MM.1S (cell line): ENCODE data around the gene HRK.

Experiments
- DNase-seq: peaks from one replicate; pipeline ENCODE4 v3.0.0-alpha.2; 2015
- H2AFZ ChIP-seq: fragments of 300-600 bp; sonication (generic); 2 replicates; pipeline ENCODE4 v1.6.0; 2016; ENCODE audit warnings: antibody characterized with exemption, low read length
- H3F3A ChIP-seq: fragments of 300-600 bp; sonication (generic); 2 replicates; pipeline ENCODE4 v1.6.1; 2016; ENCODE audit warnings: mild to moderate bottlenecking, antibody characterized with exemption, low read length, moderate library complexity, mixed read lengths; ENCODE audit not compliant: insufficient read depth
- H3K27ac ChIP-seq: fragments of 300-600 bp; sonication (generic); 2 replicates; pipeline ENCODE4 v1.5.1; 2016; ENCODE audit warnings: mild to moderate bottlenecking, low read length
- H3K27me3 ChIP-seq: fragments of 300-600 bp; sonication (generic); replicated peaks from 2 replicates; pipeline ENCODE4 v1.6.0; 2016; ENCODE audit warnings: low read length; ENCODE audit not compliant: insufficient read depth
- H3K36me3 ChIP-seq: fragments of 300-600 bp; sonication (generic); replicated peaks from 2 replicates; pipeline ENCODE4 v1.6.1; 2016; ENCODE audit warnings: mild to moderate bottlenecking, low read length, mixed read lengths; ENCODE audit not compliant: insufficient read depth
- H3K4me1 ChIP-seq: fragments of 300-600 bp; sonication (generic); 2 replicates; pipeline ENCODE4 v1.6.1; 2016; ENCODE audit warnings: low read length, mixed read lengths
- H3K4me2 ChIP-seq: fragments of 300-600 bp; sonication (generic); 2 replicates; pipeline ENCODE4 v1.6.0; 2016; ENCODE audit warnings: low read depth, low read length
- H3K4me3 ChIP-seq: fragments of 300-600 bp; sonication (generic); 2 replicates; pipeline ENCODE4 v1.5.1; 2016; ENCODE audit warnings: low read length, mixed read lengths
- H3K79me2 ChIP-seq: fragments of 300-600 bp; sonication (generic); 2 replicates; pipeline ENCODE4 v1.6.1; 2016; ENCODE audit warnings: mixed run types, low read length, mixed read lengths
- H3K9ac ChIP-seq: fragments of 300-600 bp; sonication (generic); 2 replicates; pipeline ENCODE4 v1.6.1; 2016; ENCODE audit warnings: low read length, mixed read lengths
- H3K9me2 ChIP-seq: fragments of 300-600 bp; sonication (generic); replicated peaks from 2 replicates; pipeline ENCODE4 v1.6.1; 2016; ENCODE audit warnings: mild to moderate bottlenecking, low read length, mixed read lengths; ENCODE audit not compliant: insufficient read depth
- H3K9me3 ChIP-seq: fragments of 300-600 bp; sonication (generic); replicated peaks from 2 replicates; pipeline ENCODE4 v1.6.1; 2016; ENCODE audit warnings: mild to moderate bottlenecking, low read length, mixed read lengths; ENCODE audit not compliant: insufficient read depth
- H4K20me1 ChIP-seq: fragments of 300-600 bp; sonication (generic); 2 replicates; pipeline ENCODE4 v1.6.1; 2016; ENCODE audit warnings: mild to moderate bottlenecking, low read length, moderate library complexity, mixed read lengths; ENCODE audit not compliant: insufficient read depth
- CTCF ChIP-seq: fragments of 300-600 bp; sonication (generic); IDR thresholded peaks from 2 replicates; pipeline ENCODE4 v1.5.1; 2016; ENCODE audit warnings: antibody characterized with exemption, low read length, mixed read lengths
- EZH2 ChIP-seq: fragments of 300-600 bp; sonication (generic); optimal IDR thresholded peaks from 2 replicates; pipeline ENCODE3; 2017; ENCODE audit warnings: low read depth, mild to moderate bottlenecking, antibody characterized with exemption, low read length, mixed read lengths
- EZH2phosphoT487 ChIP-seq: fragments of 300-600 bp; sonication (generic); IDR thresholded peaks from 2 replicates; pipeline ENCODE4 v1.6.1; 2018; ENCODE audit warnings: antibody characterized with exemption, low read length

The HRK gene

GRCh38 chr12:116835484-116835883, 45.8 kb downstream of the HRK start:
- no peak for DNase-seq
- Histone ChIP-seq H3K27me3 (no peaks in the 10 kb centered on the region), H3K4me2 (no peak overlapping the region), H3K9ac (no peak overlapping the region), H3K79me2 (no peaks in the 10 kb centered on the region), H3K4me3 (no peak overlapping the region), H3K27ac (no peak overlapping the region), H3K4me1 (no peaks in the 10 kb centered on the region), H3K9me3 (no peaks in the 10 kb centered on the region), H3F3A (no peaks in the 10 kb centered on the region), H2AFZ (no peak overlapping the region), H3K9me2 (no peaks in the 10 kb centered on the region), H3K36me3 (no peaks in the 10 kb centered on the region), H4K20me1 (no peaks in the 10 kb centered on the region)
- TF ChIP-seq CTCF (no peak), EZH2phosphoT487 (no peak), EZH2 (no peak)

- Histone ChIP-seq H3K9me2 (no peaks in the 10 kb centered on the region), H3K4me1 (no peaks in the 10 kb centered on the region), H3K27me3 (no peaks in the 10 kb centered on the region), H4K20me1 (no peaks in the 10 kb centered on the region), H3K79me2 (no peaks in the 10 kb centered on the region), H3K27ac (no peak overlapping the region), H3K4me3 (no peak overlapping the region), H3K4me2 (no peak overlapping the region), H3K36me3 (no peaks in the 10 kb centered on the region), H3F3A (no peaks in the 10 kb centered on the region), H3K9ac (no peak overlapping the region), H2AFZ (no peak overlapping the region), H3K9me3 (no peaks in the 10 kb centered on the region)
- TF ChIP-seq CTCF = no peak
- TF ChIP-seq EZH2 = no peak
- TF ChIP-seq EZH2phosphoT487 = no peak
- DNase-seq = no peak
Measured at GRCh38 chr12:116833474-116833873, 47.8 kb downstream of the HRK start.

- no peaks in the 10 kb centered on the region for H3F3A ChIP-seq
- DNase-seq = no peak
- no peaks in the 10 kb centered on the region for H4K20me1 ChIP-seq
- no peak overlapping the region for H2AFZ ChIP-seq
- H3K79me2 ChIP-seq = no peaks in the 10 kb centered on the region
- H3K4me2 ChIP-seq = no peak overlapping the region
- H3K36me3 ChIP-seq = no peaks in the 10 kb centered on the region
- H3K27me3 ChIP-seq = no peaks in the 10 kb centered on the region
- H3K27ac ChIP-seq = no peak overlapping the region
- H3K4me1 ChIP-seq = no peaks in the 10 kb centered on the region
- TF ChIP-seq CTCF (no peak), EZH2 (no peak), EZH2phosphoT487 (no peak)
- H3K4me3 ChIP-seq = no peak overlapping the region
- no peaks in the 10 kb centered on the region for H3K9me3 ChIP-seq
- no peak overlapping the region for H3K9ac ChIP-seq
- H3K9me2 ChIP-seq = no peaks in the 10 kb centered on the region
Measured at GRCh38 chr12:116832353-116832752, 48.9 kb downstream of the HRK start.
